Skeletal muscle satellite cell (primary cell): Measurements from ENCODE around the gene RGS12.

Source experiments
- H3K27me3 ChIP-seq: 2 replicates; pipeline ENCODE4 v1.7.0; 2013; ENCODE audit warnings: low read length; ENCODE audit not compliant: control insufficient read depth, insufficient read depth
- H3K36me3 ChIP-seq: 2 replicates; pipeline ENCODE4 v1.7.0; 2013; ENCODE audit warnings: mild to moderate bottlenecking, control low read depth, low read length; ENCODE audit not compliant: insufficient read depth
- H3K4me1 ChIP-seq: 2 replicates; pipeline ENCODE4 v1.7.0; 2013; ENCODE audit warnings: low read length; ENCODE audit not compliant: control insufficient read depth, insufficient read depth
- H3K4me2 ChIP-seq: 2 replicates; pipeline ENCODE4 v1.7.0; 2013; ENCODE audit warnings: mild to moderate bottlenecking, low read length
- H3K4me3 ChIP-seq: 2 replicates; pipeline ENCODE4 v1.7.0; 2013; ENCODE audit warnings: low read length
- H3K9ac ChIP-seq: 2 replicates; pipeline ENCODE4 v1.7.0; 2013; ENCODE audit warnings: mild to moderate bottlenecking, low read depth, low read length, moderate library complexity
- H3K9me3 ChIP-seq: replicated peaks from 2 replicates; pipeline ENCODE4 v1.7.0; 2013; ENCODE audit warnings: mild to moderate bottlenecking, control low read depth, low read length

Gene RGS12

GRCh38 chr4:3318561-3319021, 25.8 kb downstream of the RGS12 start:
- H3K9ac ChIP-seq = no peak overlapping the region
- no peaks in the 10 kb centered on the region for H3K27me3 ChIP-seq
- H3K36me3 ChIP-seq = peaks cover 20% of the 10 kb centered on the region
- H3K4me3 ChIP-seq = no peak overlapping the region
- H3K4me2 ChIP-seq = no peak overlapping the region
- no peaks in the 10 kb centered on the region for H3K9me3 ChIP-seq
- H3K4me1 ChIP-seq = peaks cover 11% of the 10 kb centered on the region

GRCh38 chr4:3320361-3321023, 27.7 kb downstream of the RGS12 start:
- H3K36me3 ChIP-seq = peaks cover 20% of the 10 kb centered on the region
- H3K27me3 ChIP-seq = no peaks in the 10 kb centered on the region
- no peaks in the 10 kb centered on the region for H3K9me3 ChIP-seq
- H3K4me2 ChIP-seq = no peak overlapping the region
- no peak overlapping the region for H3K4me3 ChIP-seq
- no peak overlapping the region for H3K9ac ChIP-seq
- H3K4me1 ChIP-seq = peaks cover 11% of the 10 kb centered on the region

GRCh38 chr4:3321295-3321889, 28.6 kb downstream of the RGS12 start:
- Histone ChIP-seq H3K4me3 (no peak overlapping the region), H3K9ac (no peak overlapping the region), H3K27me3 (no peaks in the 10 kb centered on the region), H3K9me3 (no peaks in the 10 kb centered on the region), H3K4me1 (peaks cover 11% of the 10 kb centered on the region), H3K36me3 (peaks cover 16% of the 10 kb centered on the region), H3K4me2 (no peak overlapping the region)

GRCh38 chr4:3322059-3322550, 29.3 kb downstream of the RGS12 start:
- H3K4me2 ChIP-seq = no peak overlapping the region
- no peaks in the 10 kb centered on the region for H3K9me3 ChIP-seq
- no peak overlapping the region for H3K9ac ChIP-seq
- no peaks in the 10 kb centered on the region for H3K27me3 ChIP-seq
- H3K36me3 ChIP-seq = peaks cover 13% of the 10 kb centered on the region
- peaks cover 11% of the 10 kb centered on the region for H3K4me1 ChIP-seq
- H3K4me3 ChIP-seq = no peak overlapping the region

- no peak overlapping the region for H3K9ac ChIP-seq
- H3K27me3 ChIP-seq = no peaks in the 10 kb centered on the region
These were observed 30.3 kb downstream of the RGS12 start for GRCh38 chr4:3323071-3323481.

GRCh38 chr4:3324093-3324815, 31.4 kb downstream of the RGS12 start:
- Histone ChIP-seq H3K27me3 (no peaks in the 10 kb centered on the region), H3K4me3 (no peak overlapping the region), H3K9me3 (no peaks in the 10 kb centered on the region), H3K4me2 (no peak overlapping the region), H3K9ac (no peak overlapping the region), H3K36me3 (no peaks in the 10 kb centered on the region), H3K4me1 (peaks cover 11% of the 10 kb centered on the region)

More at GRCh38 chr4:3323071-3323481, 30.3 kb downstream of the RGS12 start:
- peaks cover 9% of the 10 kb centered on the region for H3K36me3 ChIP-seq
- H3K4me2 ChIP-seq = no peak overlapping the region
- no peak overlapping the region for H3K4me3 ChIP-seq
- no peaks in the 10 kb centered on the region for H3K9me3 ChIP-seq
- peaks cover 11% of the 10 kb centered on the region for H3K4me1 ChIP-seq

- H3K4me3 ChIP-seq = no peak overlapping the region
- H3K9ac ChIP-seq = no peak overlapping the region
- H3K9me3 ChIP-seq = no peaks in the 10 kb centered on the region
- H3K36me3 ChIP-seq = no peaks in the 10 kb centered on the region
- H3K4me1 ChIP-seq = no peaks in the 10 kb centered on the region
- H3K4me2 ChIP-seq = no peak overlapping the region
- H3K27me3 ChIP-seq = no peaks in the 10 kb centered on the region
These were observed 36.2 kb downstream of the RGS12 start for GRCh38 chr4:3328814-3329663.

- no peak overlapping the region for H3K4me2 ChIP-seq
- no peaks in the 10 kb centered on the region for H3K36me3 ChIP-seq
- H3K4me1 ChIP-seq = no peaks in the 10 kb centered on the region
- no peaks in the 10 kb centered on the region for H3K27me3 ChIP-seq
- no peak overlapping the region for H3K9ac ChIP-seq
- H3K4me3 ChIP-seq = no peak overlapping the region
- H3K9me3 ChIP-seq = no peaks in the 10 kb centered on the region
These were observed 37.1 kb downstream of the RGS12 start for GRCh38 chr4:3329887-3330286.

GRCh38 chr4:3330707-3331106, 37.9 kb downstream of the RGS12 start:
- Histone ChIP-seq H3K27me3 (no peaks in the 10 kb centered on the region), H3K9ac (no peak overlapping the region), H3K4me2 (no peak overlapping the region), H3K9me3 (no peaks in the 10 kb centered on the region), H3K4me3 (no peak overlapping the region), H3K36me3 (no peaks in the 10 kb centered on the region), H3K4me1 (no peaks in the 10 kb centered on the region)

GRCh38 chr4:3331511-3332394, 38.9 kb downstream of the RGS12 start:
- Histone ChIP-seq H3K4me3 (no peak overlapping the region), H3K4me2 (no peak overlapping the region), H3K36me3 (no peaks in the 10 kb centered on the region), H3K27me3 (no peaks in the 10 kb centered on the region), H3K9ac (no peak overlapping the region), H3K9me3 (no peaks in the 10 kb centered on the region), H3K4me1 (no peaks in the 10 kb centered on the region)
